GM12873 (cell line): ENCODE measurements around the gene CHMP6.

ENCODE experiments used
- TF ChIP-seq, protein P1 (sequence below): IDR thresholded peaks from 2 replicates; pipeline ENCODE4 v1.5.1; 2012; ENCODE audit warnings: low read depth, mild to moderate bottlenecking, moderate library complexity, low read length, control low read depth; ENCODE audit not compliant: insufficient read depth; ENCODE audit errors: missing control alignments

The CHMP6 gene

DNA sequence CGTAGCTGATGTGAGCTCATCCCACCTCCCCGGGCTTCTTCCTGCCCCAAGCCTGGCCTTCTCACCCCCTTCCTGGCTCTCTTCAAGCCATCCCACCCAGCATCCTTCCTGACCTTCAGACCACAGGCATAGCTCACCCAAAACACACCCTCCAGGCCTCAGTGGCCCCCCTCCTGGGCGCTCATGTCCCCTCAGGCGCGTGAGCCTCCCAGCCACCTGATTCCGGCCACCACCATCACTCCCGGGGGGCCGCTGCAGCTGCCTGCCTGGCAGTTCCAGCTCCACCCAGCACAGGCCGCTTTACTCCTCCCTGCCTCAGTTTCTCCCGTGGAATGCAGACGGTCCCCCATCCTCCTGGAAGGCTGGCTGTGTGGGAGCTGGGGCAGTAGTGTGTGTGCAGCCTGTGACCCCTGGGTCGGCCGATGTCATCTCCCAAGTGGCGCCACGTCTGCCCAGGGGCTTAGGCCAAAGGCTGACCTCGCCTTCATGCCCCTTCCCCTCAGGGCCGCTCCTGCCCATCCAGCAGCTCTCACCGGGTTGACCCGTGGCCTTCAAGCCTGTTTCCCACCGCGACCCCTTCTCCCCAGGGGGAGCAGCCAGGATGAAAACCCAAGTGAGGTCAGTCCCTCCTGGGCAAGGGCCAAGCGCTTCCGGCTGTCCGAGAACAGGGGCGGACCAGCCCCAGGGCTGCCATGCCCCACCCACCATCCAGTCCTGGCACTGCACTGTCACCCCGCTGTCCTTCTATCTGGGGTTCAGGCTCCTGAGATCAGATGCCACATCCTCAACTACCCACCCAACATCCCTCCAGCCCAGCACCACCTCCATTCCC, 11.9 kb upstream of the CHMP6 start:
- TF ChIP-seq, protein P1, sequence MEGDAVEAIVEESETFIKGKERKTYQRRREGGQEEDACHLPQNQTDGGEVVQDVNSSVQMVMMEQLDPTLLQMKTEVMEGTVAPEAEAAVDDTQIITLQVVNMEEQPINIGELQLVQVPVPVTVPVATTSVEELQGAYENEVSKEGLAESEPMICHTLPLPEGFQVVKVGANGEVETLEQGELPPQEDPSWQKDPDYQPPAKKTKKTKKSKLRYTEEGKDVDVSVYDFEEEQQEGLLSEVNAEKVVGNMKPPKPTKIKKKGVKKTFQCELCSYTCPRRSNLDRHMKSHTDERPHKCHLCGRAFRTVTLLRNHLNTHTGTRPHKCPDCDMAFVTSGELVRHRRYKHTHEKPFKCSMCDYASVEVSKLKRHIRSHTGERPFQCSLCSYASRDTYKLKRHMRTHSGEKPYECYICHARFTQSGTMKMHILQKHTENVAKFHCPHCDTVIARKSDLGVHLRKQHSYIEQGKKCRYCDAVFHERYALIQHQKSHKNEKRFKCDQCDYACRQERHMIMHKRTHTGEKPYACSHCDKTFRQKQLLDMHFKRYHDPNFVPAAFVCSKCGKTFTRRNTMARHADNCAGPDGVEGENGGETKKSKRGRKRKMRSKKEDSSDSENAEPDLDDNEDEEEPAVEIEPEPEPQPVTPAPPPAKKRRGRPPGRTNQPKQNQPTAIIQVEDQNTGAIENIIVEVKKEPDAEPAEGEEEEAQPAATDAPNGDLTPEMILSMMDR = no peak

DNA sequence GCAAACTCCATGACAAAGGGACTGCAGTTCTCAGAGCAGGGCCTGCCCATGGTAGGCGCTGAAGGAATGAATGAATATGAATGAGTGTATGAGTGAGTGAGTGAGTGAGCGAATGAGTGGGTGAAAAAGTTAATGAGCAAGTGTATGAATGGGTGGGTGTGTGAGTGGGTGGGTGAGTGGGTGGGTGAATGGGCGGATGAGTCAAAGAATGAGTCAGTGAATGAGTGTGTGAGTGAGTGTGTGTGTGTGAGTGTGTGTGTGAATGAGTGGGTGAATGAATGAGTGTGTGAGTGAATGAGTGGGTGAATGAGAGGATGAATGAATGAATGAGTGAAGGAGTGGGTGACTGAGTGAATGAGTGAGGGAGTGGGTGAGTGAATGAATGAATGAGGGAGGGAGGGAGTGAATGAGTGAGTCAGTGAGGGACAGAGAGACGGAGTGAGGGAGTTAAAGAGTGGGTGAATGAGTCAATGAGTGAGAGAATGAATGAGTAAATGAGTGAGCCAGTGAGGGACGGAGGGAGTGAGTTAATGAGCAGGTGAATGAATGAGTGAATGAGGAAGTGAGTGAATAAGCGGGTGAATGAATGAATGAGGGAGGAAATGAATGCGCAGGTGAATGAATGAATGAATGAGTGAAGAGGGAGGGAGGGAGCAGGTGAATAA, 11.1 kb upstream of the CHMP6 start:
- TF ChIP-seq, protein P1 = no peak

DNA sequence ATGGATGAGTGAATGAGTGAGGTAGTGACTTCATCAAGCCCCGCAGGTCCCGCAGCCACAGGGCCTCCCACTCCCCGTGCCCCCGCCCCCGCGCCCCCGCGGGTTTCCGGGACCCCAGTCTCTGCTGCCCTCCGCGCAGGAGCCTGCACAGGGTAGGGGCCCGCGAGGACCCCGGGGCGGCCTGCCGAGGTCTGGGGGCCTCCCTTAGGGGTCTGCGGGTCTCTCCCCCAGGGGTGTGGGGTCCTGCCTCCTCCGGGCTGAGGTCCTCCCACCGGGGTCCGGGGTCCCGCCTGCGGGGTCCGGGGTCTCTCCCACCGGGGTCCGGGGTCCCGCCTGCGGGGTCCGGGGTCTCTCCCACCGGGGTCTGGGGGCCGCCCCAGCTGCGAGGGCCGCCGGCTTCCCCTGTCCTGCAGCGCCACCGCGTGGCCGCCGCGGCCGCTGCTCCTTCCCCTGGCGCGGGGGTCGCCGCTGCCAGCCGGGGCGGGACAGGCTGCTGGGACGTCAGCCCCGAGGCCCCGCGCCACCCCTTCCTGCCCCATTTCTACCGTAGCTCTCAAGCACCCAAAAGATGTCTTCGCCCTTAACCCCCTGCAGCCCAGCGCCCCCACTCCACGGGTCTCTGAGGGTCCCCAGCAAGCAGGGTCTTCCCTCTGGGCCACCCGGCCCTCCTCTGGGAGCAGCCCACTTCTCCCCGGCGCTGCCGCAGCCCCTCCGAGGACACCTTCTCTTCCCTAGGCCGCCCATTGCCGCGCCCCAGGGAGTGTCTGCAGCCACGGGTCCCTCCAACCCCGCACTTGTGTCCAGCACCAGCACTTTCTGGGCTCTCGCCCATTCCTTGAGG, 10.4 kb upstream of the CHMP6 start:
- TF ChIP-seq, protein P1 = peak; percentile 68

DNA sequence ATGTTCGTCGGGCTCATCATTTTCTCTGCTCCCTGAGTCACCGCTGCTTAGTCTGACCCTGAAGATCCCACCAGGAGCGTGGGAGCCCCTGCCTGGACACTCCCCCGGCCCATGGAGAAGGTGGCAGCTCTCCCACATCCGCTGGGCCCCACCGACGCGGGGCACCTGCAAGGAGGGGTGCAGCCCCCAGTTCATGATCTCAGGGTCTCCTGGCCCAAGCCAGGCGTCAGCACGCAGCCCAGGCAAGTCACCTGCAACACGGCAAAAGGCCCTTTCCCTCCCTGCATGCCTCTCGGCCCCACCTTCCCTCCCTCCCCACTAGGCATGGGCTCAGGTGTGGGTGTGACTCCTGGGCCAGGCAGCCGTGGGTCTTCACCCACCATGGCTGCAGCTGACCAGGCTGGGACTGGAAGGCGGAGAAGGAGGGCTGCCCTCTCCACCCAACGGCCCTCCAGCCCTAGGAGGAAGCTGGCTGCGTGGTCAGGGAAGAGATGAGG, 9.7 kb upstream of the CHMP6 start:
- TF ChIP-seq, protein P1 = no peak

DNA sequence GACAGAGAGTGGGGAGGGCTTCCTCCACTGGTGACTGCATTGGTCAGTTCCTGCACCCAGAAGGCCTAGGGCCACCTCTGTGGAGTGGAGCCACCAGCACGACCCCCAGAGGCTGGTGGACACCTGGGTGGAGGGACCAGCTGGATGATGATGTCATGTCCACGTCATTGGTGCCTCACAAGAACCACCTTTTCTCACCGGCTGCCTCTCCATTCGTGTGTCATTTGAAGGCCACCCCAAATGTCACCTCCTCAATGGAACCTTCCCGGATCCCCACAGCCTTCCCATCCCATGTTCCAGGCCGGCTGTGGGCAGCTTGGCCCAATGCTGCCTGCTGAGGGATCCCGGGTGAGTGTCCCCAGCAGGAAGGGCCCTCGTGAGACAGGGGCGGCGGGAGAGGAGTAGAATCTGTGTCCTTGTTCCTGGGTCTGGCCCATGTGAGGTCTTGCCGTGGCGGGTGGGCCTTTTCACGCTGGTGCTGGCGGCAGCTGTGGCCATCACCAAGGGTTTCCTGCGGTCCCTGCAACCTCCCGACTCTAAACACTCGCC, 9.1 kb upstream of the CHMP6 start:
- TF ChIP-seq, protein P1 = no peak

DNA sequence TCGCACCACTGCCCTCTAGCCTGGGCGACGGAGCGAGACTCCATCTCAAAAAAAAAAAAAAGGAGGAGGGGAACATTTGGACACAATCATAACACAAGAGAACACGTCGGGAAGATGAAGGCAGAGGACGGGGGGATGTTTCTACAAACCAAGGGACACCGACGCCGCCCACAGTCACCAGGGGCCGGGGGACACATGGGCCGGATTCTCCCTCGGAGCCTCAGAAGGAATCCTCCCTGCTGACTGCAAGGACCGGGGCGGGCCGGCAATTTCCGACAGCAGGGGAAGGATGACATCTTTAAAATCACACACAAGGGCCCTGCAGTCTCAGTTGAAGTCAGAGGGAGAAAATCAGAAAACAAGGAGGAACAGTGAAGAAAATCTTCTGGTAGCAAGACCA, 8.1 kb upstream of the CHMP6 start:
- TF ChIP-seq, protein P1 = no peak

DNA sequence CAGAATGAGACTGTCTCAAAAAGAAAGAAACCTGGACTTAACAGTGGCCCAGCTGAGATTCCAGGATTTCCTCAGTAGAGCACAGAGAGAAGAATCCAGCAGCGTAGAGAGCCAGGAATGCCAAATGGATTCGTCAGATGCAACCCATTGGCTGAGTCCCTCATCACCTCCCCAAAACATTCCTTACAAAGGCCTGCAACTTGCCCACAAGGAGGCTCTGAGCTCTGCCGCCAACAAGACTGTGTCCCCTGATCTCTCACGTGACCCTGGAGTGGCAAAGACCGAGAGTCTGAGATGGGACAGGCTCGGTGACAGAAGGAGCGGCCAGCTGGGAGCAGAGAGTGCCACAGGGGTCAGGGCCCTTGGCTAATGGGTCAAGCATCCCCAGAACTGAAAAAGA, 6.9 kb upstream of the CHMP6 start:
- TF ChIP-seq, protein P1 = no peak
